Amniotic stem cell (primary cell): ENCODE measurements around the gene SLC25A22.
A peak's percentile ranks its signal among the peaks of the same experiment; 100 is the strongest.

Source experiments
- DNase-seq: peaks from one replicate; lab custom pipeline; 2025; lab: John Stamatoyannopoulos, UW

Gene SLC25A22

GRCh38 chr11:771617-772204, 26.4 kb downstream of the SLC25A22 start:
- DNase-seq, result no peak

GRCh38 chr11:770642-771616, 27.2 kb downstream of the SLC25A22 start:
- no peak for DNase-seq

GRCh38 chr11:769887-770641, 28.0 kb downstream of the SLC25A22 start:
- no peak for DNase-seq

GRCh38 chr11:767238-767637, 30.8 kb downstream of the SLC25A22 start:
- no peak for DNase-seq

GRCh38 chr11:766936-767210, 31.2 kb downstream of the SLC25A22 start:
- DNase-seq, result no peak

GRCh38 chr11:766106-766935, 31.8 kb downstream of the SLC25A22 start:
- DNase-seq, result no peak

- no peak for DNase-seq
Measured at GRCh38 chr11:765802-766091, 32.3 kb downstream of the SLC25A22 start.

GRCh38 chr11:765025-765801, 32.9 kb downstream of the SLC25A22 start:
- DNase-seq, result no peak

- DNase-seq, result no peak
Measured at GRCh38 chr11:764322-765024, 33.6 kb downstream of the SLC25A22 start.

GRCh38 chr11:763549-764321, 34.3 kb downstream of the SLC25A22 start:
- no peak for DNase-seq

- no peak for DNase-seq
Measured at GRCh38 chr11:763073-763463, 35.0 kb downstream of the SLC25A22 start.

GRCh38 chr11:762421-763072, 35.5 kb downstream of the SLC25A22 start:
- peak; percentile 25 for DNase-seq

- no peak for DNase-seq
Measured at GRCh38 chr11:761526-762108, 36.5 kb downstream of the SLC25A22 start.

- no peak for DNase-seq
Measured at GRCh38 chr11:760236-760635, 37.8 kb downstream of the SLC25A22 start.

GRCh38 chr11:749731-750130, 48.4 kb downstream of the SLC25A22 start:
- DNase-seq, result no peak

- no peak for DNase-seq
Measured at GRCh38 chr11:748007-748359, 50.1 kb downstream of the SLC25A22 start.

- peak; percentile 77 for DNase-seq
Measured at GRCh38 chr11:747158-748006, 50.7 kb downstream of the SLC25A22 start, which contains the start of gene TALDO1. Gene TALDO1 (plus strand): TSS chr11:747464. CDS start chr11:747482, 18 bp downstream.
